Kidney epithelial cell (primary cell): Measurements from ENCODE around the gene AOC2. TPM values are rescaled to one million over a fixed set of nuclear protein-coding genes. Genes with fewer than 3 reads are reported as not detected.

Experiments
- DNase-seq: peaks from one replicate; pipeline ENCODE4 v3.0.0-alpha.2; 2010; ENCODE audit warnings: low read depth
- H3K27me3 ChIP-seq: 2 replicates; pipeline ENCODE4 v1.6.0; 2011; ENCODE audit warnings: low read length; ENCODE audit not compliant: control insufficient read depth, insufficient read depth
- H3K36me3 ChIP-seq: 2 replicates; pipeline ENCODE4 v1.5.1; 2011; ENCODE audit warnings: low read length; ENCODE audit not compliant: control insufficient read depth, insufficient read depth
- H3K4me3 ChIP-seq: 2 replicates; pipeline ENCODE4 v1.5.1; 2011; ENCODE audit warnings: low read depth, mild to moderate bottlenecking, control low read depth, low read length
- CTCF ChIP-seq: IDR thresholded peaks from 2 replicates; pipeline ENCODE4 v1.5.1; 2011; ENCODE audit warnings: mild to moderate bottlenecking, moderate library complexity, low read length, control low read depth, inconsistent platforms; ENCODE audit not compliant: insufficient read depth, poor library complexity, severe bottlenecking
- total RNA-seq: library from RNA; depleted of rRNA; stranded (reverse); fragments of >200 nt; gene quantifications from 2 replicates; pipeline ENCODE4 v1.2.3, GENCODE V29; 2015

Gene AOC2
- total RNA-seq, 1 donor from 2014 or later: 3.7 TPM

GRCh38 chr17:42809250-42809649 lies 35.1 kb upstream of the AOC2 start:
- no peak for TF ChIP-seq CTCF
- Histone ChIP-seq H3K27me3 (no peaks in the 10 kb centered on the region), H3K36me3 (no peaks in the 10 kb centered on the region), H3K4me3 (no peak overlapping the region)
- DNase-seq: no peak

GRCh38 chr17:42814633-42815399 lies 29.6 kb upstream of the AOC2 start:
- no peak for TF ChIP-seq CTCF
- no peak for DNase-seq
- H3K36me3 ChIP-seq: peaks cover 2% of the 10 kb centered on the region
- no peaks in the 10 kb centered on the region for H3K27me3 ChIP-seq
- H3K4me3 ChIP-seq: no peak overlapping the region

- Histone ChIP-seq H3K27me3 (no peaks in the 10 kb centered on the region), H3K4me3 (no peak overlapping the region), H3K36me3 (peaks cover 2% of the 10 kb centered on the region)
- no peak for DNase-seq
- no peak for TF ChIP-seq CTCF
These were observed 26.5 kb upstream of the AOC2 start for GRCh38 chr17:42817866-42818265.

GRCh38 chr17:42818379-42818778 lies 26.0 kb upstream of the AOC2 start:
- no peaks in the 10 kb centered on the region for H3K27me3 ChIP-seq
- no peak for TF ChIP-seq CTCF
- H3K4me3 ChIP-seq: no peak overlapping the region
- DNase-seq: no peak
- H3K36me3 ChIP-seq: peaks cover 2% of the 10 kb centered on the region

- peaks cover 2% of the 10 kb centered on the region for H3K36me3 ChIP-seq
- no peak for DNase-seq
These were observed 24.3 kb upstream of the AOC2 start for GRCh38 chr17:42819939-42820535.

More at GRCh38 chr17:42819939-42820535, 24.3 kb upstream of the AOC2 start:
- Histone ChIP-seq H3K4me3 (no peak overlapping the region), H3K27me3 (no peaks in the 10 kb centered on the region)
- peak; percentile 77 for TF ChIP-seq CTCF
